MM.1S (cell line): ENCODE results near the gene CISD2.

Experiments
- DNase-seq: peaks from one replicate; pipeline ENCODE4 v3.0.0-alpha.2; 2015
- H2AFZ ChIP-seq: fragments of 300-600 bp; sonication (generic); 2 replicates; pipeline ENCODE4 v1.6.0; 2016; ENCODE audit warnings: antibody characterized with exemption, low read length
- H3F3A ChIP-seq: fragments of 300-600 bp; sonication (generic); 2 replicates; pipeline ENCODE4 v1.6.1; 2016; ENCODE audit warnings: mild to moderate bottlenecking, antibody characterized with exemption, low read length, moderate library complexity, mixed read lengths; ENCODE audit not compliant: insufficient read depth
- H3K27ac ChIP-seq: fragments of 300-600 bp; sonication (generic); 2 replicates; pipeline ENCODE4 v1.5.1; 2016; ENCODE audit warnings: mild to moderate bottlenecking, low read length
- H3K27me3 ChIP-seq: fragments of 300-600 bp; sonication (generic); replicated peaks from 2 replicates; pipeline ENCODE4 v1.6.0; 2016; ENCODE audit warnings: low read length; ENCODE audit not compliant: insufficient read depth
- H3K36me3 ChIP-seq: fragments of 300-600 bp; sonication (generic); replicated peaks from 2 replicates; pipeline ENCODE4 v1.6.1; 2016; ENCODE audit warnings: mild to moderate bottlenecking, low read length, mixed read lengths; ENCODE audit not compliant: insufficient read depth
- H3K4me1 ChIP-seq: fragments of 300-600 bp; sonication (generic); 2 replicates; pipeline ENCODE4 v1.6.1; 2016; ENCODE audit warnings: low read length, mixed read lengths
- H3K4me2 ChIP-seq: fragments of 300-600 bp; sonication (generic); 2 replicates; pipeline ENCODE4 v1.6.0; 2016; ENCODE audit warnings: low read depth, low read length
- H3K4me3 ChIP-seq: fragments of 300-600 bp; sonication (generic); 2 replicates; pipeline ENCODE4 v1.5.1; 2016; ENCODE audit warnings: low read length, mixed read lengths
- H3K79me2 ChIP-seq: fragments of 300-600 bp; sonication (generic); 2 replicates; pipeline ENCODE4 v1.6.1; 2016; ENCODE audit warnings: mixed run types, low read length, mixed read lengths
- H3K9ac ChIP-seq: fragments of 300-600 bp; sonication (generic); 2 replicates; pipeline ENCODE4 v1.6.1; 2016; ENCODE audit warnings: low read length, mixed read lengths
- H3K9me2 ChIP-seq: fragments of 300-600 bp; sonication (generic); replicated peaks from 2 replicates; pipeline ENCODE4 v1.6.1; 2016; ENCODE audit warnings: mild to moderate bottlenecking, low read length, mixed read lengths; ENCODE audit not compliant: insufficient read depth
- H3K9me3 ChIP-seq: fragments of 300-600 bp; sonication (generic); replicated peaks from 2 replicates; pipeline ENCODE4 v1.6.1; 2016; ENCODE audit warnings: mild to moderate bottlenecking, low read length, mixed read lengths; ENCODE audit not compliant: insufficient read depth
- H4K20me1 ChIP-seq: fragments of 300-600 bp; sonication (generic); 2 replicates; pipeline ENCODE4 v1.6.1; 2016; ENCODE audit warnings: mild to moderate bottlenecking, low read length, moderate library complexity, mixed read lengths; ENCODE audit not compliant: insufficient read depth
- EZH2 ChIP-seq: fragments of 300-600 bp; sonication (generic); optimal IDR thresholded peaks from 2 replicates; pipeline ENCODE3; 2017; ENCODE audit warnings: low read depth, mild to moderate bottlenecking, antibody characterized with exemption, low read length, mixed read lengths
- EZH2phosphoT487 ChIP-seq: fragments of 300-600 bp; sonication (generic); IDR thresholded peaks from 2 replicates; pipeline ENCODE4 v1.6.1; 2018; ENCODE audit warnings: antibody characterized with exemption, low read length
- TF ChIP-seq, protein P1 (sequence below): fragments of 300-600 bp; sonication (generic); IDR thresholded peaks from 2 replicates; pipeline ENCODE4 v1.5.1; 2016; ENCODE audit warnings: antibody characterized with exemption, low read length, mixed read lengths

The CISD2 gene

DNA sequence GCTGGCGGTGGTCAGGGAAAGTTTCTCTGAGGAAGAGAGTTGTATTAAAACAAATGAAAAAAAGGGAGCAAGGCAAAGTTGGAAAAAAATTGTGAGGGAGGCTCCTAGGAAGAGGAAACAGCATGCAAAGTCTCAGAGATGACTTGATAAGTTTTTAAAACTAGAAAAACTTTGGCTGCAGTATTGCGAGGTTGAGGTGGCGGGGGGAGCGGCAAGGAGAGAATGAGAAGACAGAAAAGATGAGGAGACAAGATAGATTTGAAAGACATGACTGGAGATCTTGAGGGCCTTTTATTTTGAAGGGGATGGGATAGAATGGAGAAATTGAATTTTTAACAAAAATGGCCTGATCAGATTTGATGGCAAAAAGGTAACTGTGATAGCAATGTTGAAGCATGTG, 36.7 kb upstream of the CISD2 start:
- no peak overlapping the region for H3K4me3 ChIP-seq
- no peak overlapping the region for H3K4me2 ChIP-seq
- H3F3A ChIP-seq, result peaks cover 20% of the 10 kb centered on the region
- no peak overlapping the region for H2AFZ ChIP-seq
- H3K36me3 ChIP-seq, result no peaks in the 10 kb centered on the region
- no peak for DNase-seq
- no peak overlapping the region for H3K9ac ChIP-seq
- H3K79me2 ChIP-seq, result peaks cover 6% of the 10 kb centered on the region
- TF ChIP-seq EZH2 (no peak), EZH2phosphoT487 (no peak)
- TF ChIP-seq, protein P1, sequence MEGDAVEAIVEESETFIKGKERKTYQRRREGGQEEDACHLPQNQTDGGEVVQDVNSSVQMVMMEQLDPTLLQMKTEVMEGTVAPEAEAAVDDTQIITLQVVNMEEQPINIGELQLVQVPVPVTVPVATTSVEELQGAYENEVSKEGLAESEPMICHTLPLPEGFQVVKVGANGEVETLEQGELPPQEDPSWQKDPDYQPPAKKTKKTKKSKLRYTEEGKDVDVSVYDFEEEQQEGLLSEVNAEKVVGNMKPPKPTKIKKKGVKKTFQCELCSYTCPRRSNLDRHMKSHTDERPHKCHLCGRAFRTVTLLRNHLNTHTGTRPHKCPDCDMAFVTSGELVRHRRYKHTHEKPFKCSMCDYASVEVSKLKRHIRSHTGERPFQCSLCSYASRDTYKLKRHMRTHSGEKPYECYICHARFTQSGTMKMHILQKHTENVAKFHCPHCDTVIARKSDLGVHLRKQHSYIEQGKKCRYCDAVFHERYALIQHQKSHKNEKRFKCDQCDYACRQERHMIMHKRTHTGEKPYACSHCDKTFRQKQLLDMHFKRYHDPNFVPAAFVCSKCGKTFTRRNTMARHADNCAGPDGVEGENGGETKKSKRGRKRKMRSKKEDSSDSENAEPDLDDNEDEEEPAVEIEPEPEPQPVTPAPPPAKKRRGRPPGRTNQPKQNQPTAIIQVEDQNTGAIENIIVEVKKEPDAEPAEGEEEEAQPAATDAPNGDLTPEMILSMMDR, result no peak
- no peaks in the 10 kb centered on the region for H3K9me3 ChIP-seq
- H3K4me1 ChIP-seq, result peaks cover 4% of the 10 kb centered on the region; the same call in 1 of the 2 replicates
- H3K27me3 ChIP-seq, result no peaks in the 10 kb centered on the region
- no peaks in the 10 kb centered on the region for H3K9me2 ChIP-seq
- H3K27ac ChIP-seq, result no peak overlapping the region
- H4K20me1 ChIP-seq, result no peaks in the 10 kb centered on the region

DNA sequence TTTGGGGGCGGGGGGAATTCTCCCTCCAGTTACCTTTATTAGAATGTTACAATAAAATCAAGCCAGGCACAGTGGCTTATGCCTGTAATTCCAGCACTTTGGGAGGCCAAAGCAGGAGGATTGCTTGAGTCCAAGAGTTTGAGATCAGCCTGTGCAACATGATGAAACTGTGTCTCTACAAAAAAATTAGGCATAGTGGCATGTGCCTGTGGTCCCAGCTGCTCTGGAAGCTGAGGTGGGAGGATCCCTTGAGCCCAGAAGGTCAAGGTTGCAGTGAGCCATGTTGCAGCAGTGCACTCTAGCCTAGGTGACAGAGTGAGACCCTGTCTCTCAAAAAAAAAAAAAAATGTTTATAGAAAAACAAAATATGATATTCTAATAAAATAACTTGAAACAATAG, 36.1 kb upstream of the CISD2 start:
- Histone ChIP-seq H3K36me3 (no peaks in the 10 kb centered on the region), H2AFZ (no peak overlapping the region), H3K9ac (no peak overlapping the region), H3K27me3 (no peaks in the 10 kb centered on the region), H4K20me1 (no peaks in the 10 kb centered on the region), H3K4me1 (peaks cover 4% of the 10 kb centered on the region; the same call in 1 of the 2 replicates), H3K4me2 (no peak overlapping the region), H3K9me2 (no peaks in the 10 kb centered on the region), H3F3A (peaks cover 15% of the 10 kb centered on the region), H3K4me3 (no peak overlapping the region), H3K9me3 (no peaks in the 10 kb centered on the region), H3K27ac (no peak overlapping the region), H3K79me2 (peaks cover 4% of the 10 kb centered on the region; the same call in 1 of the 2 replicates)
- TF ChIP-seq, protein P1, result no peak
- TF ChIP-seq EZH2, result no peak
- no peak for DNase-seq

GRCh38 chr4:102836596-102836995, 32.2 kb upstream of the CISD2 start:
- H3K36me3 ChIP-seq, result no peaks in the 10 kb centered on the region
- no peaks in the 10 kb centered on the region for H3K4me1 ChIP-seq
- no peak overlapping the region for H3K9ac ChIP-seq
- no peaks in the 10 kb centered on the region for H3F3A ChIP-seq
- H3K9me2 ChIP-seq, result no peaks in the 10 kb centered on the region
- no peak overlapping the region for H3K4me3 ChIP-seq
- no peak overlapping the region for H3K27ac ChIP-seq
- TF ChIP-seq EZH2, result no peak
- TF ChIP-seq, protein P1, result no peak
- no peak for TF ChIP-seq EZH2phosphoT487
- no peak overlapping the region for H3K4me2 ChIP-seq
- H4K20me1 ChIP-seq, result no peaks in the 10 kb centered on the region
- no peaks in the 10 kb centered on the region for H3K79me2 ChIP-seq
- DNase-seq, result no peak
- no peaks in the 10 kb centered on the region for H3K9me3 ChIP-seq
- no peak overlapping the region for H2AFZ ChIP-seq
- H3K27me3 ChIP-seq, result no peaks in the 10 kb centered on the region
